Activated CD8-positive, alpha-beta T cell treated with anti-CD3 and anti-CD28 coated beads for 36 hours (primary cell): ENCODE results near the gene GCG. TPM values are rescaled to one million over a fixed set of nuclear protein-coding genes. Genes with fewer than 3 reads are reported as not detected.

Experiments used
- ATAC-seq: fragments of 200-7000 bp; cut with Tn5 transposase; one replicate; pipeline ENCODE4 v1.10.0; 2021; ENCODE audit warnings: mild to moderate bottlenecking, moderate library complexity
- CTCF ChIA-PET: fragments of 350-600 bp; sonication (Branson Sonifier 250); formaldehyde crosslinking; loops from one replicate; lab custom pipeline; 2021; ENCODE audit warnings: antibody characterized with exemption; lab: Charles Lee
- POLR2A ChIA-PET: fragments of 350-600 bp; sonication (Branson Sonifier 250); formaldehyde crosslinking; loops from one replicate; lab custom pipeline; 2021; ENCODE audit warnings: antibody characterized with exemption; lab: Charles Lee
- DNase-seq: peaks from one replicate; pipeline ENCODE4 v3.0.0-alpha.2; 2020
- H3K27ac Mint-ChIP-seq: one replicate; pipeline ENCODE4 v1.8.0; 2021; ENCODE audit warnings: mild to moderate bottlenecking, mixed read lengths
- H3K27me3 Mint-ChIP-seq: one replicate; pipeline ENCODE4 v1.8.0; 2021; ENCODE audit warnings: mixed read lengths
- H3K36me3 Mint-ChIP-seq: one replicate; pipeline ENCODE4 v1.8.0; 2021; ENCODE audit warnings: low read depth, mixed read lengths
- H3K4me1 Mint-ChIP-seq: one replicate; pipeline ENCODE4 v1.8.0; 2021; ENCODE audit warnings: low read depth, mixed read lengths
- H3K4me3 Mint-ChIP-seq: one replicate; pipeline ENCODE4 v1.8.0; 2021; ENCODE audit warnings: mild to moderate bottlenecking, moderate library complexity, mixed read lengths
- H3K9me3 Mint-ChIP-seq: one replicate; pipeline ENCODE4 v1.8.0; 2021; ENCODE audit warnings: mixed read lengths
- intact Hi-C: fragments of 100-400 bp; cut with micrococcal nuclease; formaldehyde crosslinking; loops from one replicate; pipeline ENCODE4 v1.10.0; 2022
- total RNA-seq, 2 experiments: library from RNA; stranded (reverse); gene quantifications; one replicate each; pipeline ENCODE4 v1.2.3, GENCODE V29; 2021
- TF ChIP-seq, protein P1 (sequence below): fragments of 200-600 bp; IDR thresholded peaks from one replicate; pipeline ENCODE4 v1.8.0; 2022; ENCODE audit warnings: antibody characterized with exemption, mild to moderate bottlenecking

Gene GCG
- total RNA-seq, 2 experiments from 2014 or later: not detected

DNA sequence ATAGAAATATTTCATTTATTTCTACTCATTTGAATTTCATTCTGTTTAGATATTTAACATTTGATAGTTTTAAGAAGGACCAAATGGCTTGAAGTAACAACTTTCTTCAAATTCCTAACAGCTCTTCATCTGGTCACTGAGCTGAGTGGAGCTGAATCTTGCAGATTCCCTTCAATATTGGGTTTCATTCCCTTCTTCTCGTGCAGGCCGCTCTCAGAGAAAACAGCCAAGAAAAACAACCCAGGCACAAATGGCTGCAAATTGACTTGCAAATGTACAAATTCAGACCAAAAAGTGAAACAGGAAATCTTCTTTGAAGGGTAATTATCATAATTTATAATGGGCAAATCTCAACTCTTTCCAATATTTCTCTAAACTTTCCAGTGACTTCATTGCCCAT is 30.3 kb upstream of the GCG start:
- DNase-seq (no peak), ATAC-seq (no peak)
- CTCF ChIA-PET: no interaction called here
- POLR2A ChIA-PET: no interaction called here
- intact Hi-C loops: no loop called here
- Mint-ChIP-seq H3K4me3 (no peak overlapping the region), H3K9me3 (no peaks in the 10 kb centered on the region), H3K36me3 (no peaks in the 10 kb centered on the region), H3K27me3 (peaks cover 10% of the 10 kb centered on the region), H3K27ac (no peak overlapping the region), H3K4me1 (peaks cover 4% of the 10 kb centered on the region)
- TF ChIP-seq, protein P1, sequence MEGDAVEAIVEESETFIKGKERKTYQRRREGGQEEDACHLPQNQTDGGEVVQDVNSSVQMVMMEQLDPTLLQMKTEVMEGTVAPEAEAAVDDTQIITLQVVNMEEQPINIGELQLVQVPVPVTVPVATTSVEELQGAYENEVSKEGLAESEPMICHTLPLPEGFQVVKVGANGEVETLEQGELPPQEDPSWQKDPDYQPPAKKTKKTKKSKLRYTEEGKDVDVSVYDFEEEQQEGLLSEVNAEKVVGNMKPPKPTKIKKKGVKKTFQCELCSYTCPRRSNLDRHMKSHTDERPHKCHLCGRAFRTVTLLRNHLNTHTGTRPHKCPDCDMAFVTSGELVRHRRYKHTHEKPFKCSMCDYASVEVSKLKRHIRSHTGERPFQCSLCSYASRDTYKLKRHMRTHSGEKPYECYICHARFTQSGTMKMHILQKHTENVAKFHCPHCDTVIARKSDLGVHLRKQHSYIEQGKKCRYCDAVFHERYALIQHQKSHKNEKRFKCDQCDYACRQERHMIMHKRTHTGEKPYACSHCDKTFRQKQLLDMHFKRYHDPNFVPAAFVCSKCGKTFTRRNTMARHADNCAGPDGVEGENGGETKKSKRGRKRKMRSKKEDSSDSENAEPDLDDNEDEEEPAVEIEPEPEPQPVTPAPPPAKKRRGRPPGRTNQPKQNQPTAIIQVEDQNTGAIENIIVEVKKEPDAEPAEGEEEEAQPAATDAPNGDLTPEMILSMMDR: no peak

DNA sequence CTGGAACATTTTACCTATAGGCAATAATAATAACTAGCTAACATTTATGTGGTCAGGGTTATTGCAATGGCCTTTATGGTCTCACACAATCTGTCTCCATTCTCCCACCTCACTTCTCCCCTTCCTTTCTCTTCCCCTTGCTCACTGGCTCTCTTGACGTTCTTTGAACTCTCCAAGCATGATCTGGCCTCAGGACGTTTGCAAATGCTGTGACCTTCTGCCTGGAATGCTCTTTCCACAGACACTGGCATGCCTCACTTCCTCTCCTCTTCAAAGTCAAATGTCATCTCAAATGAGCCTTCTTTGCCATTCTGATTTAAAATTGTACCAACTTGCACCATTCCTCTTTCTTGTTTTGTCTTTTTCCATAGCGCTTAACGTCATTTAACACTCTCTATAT is 25.3 kb upstream of the GCG start:
- intact Hi-C loops: no loop called here
- CTCF ChIA-PET: no interaction called here
- Mint-ChIP-seq H3K4me1 (no peaks in the 10 kb centered on the region), H3K4me3 (no peak overlapping the region), H3K36me3 (no peaks in the 10 kb centered on the region), H3K27ac (no peak overlapping the region), H3K9me3 (no peaks in the 10 kb centered on the region), H3K27me3 (peaks cover 21% of the 10 kb centered on the region)
- TF ChIP-seq, protein P1: no peak
- DNase-seq (no peak), ATAC-seq (no peak)
- POLR2A ChIA-PET: no interaction called here

DNA sequence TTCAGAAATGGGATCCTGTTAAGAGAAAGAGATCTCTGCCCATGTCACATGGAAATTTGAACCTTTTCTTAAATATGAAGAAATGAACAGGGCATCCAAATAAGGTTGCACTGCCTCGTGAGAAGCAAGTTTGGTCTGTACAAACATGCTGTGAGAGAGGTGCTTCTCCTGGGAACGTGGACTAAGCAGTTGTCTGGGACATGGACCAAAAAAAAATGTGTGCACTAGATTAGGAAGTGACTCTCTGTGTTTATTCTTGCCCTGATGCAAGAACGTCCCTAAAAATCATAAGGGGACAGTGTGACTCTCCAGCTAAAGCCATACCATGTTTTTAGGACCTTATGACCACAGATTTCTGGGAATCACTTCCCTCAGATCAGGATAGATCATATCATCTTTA is 23.7 kb upstream of the GCG start:
- TF ChIP-seq, protein P1: no peak
- peaks cover 20% of the 10 kb centered on the region for H3K27me3 Mint-ChIP-seq
- H3K9me3 Mint-ChIP-seq: no peaks in the 10 kb centered on the region
- POLR2A ChIA-PET: no interaction called here
- ATAC-seq: no peak
- no peaks in the 10 kb centered on the region for H3K4me1 Mint-ChIP-seq
- no peak overlapping the region for H3K4me3 Mint-ChIP-seq
- DNase-seq: no peak
- intact Hi-C loops: no loop called here
- no peak overlapping the region for H3K27ac Mint-ChIP-seq
- no peaks in the 10 kb centered on the region for H3K36me3 Mint-ChIP-seq
- CTCF ChIA-PET: interaction anchor here (1.6 kb wide), 1 partner anchor 10 kb away, joined by 3 read pairs; no protein-coding TSS in a partner anchor

DNA sequence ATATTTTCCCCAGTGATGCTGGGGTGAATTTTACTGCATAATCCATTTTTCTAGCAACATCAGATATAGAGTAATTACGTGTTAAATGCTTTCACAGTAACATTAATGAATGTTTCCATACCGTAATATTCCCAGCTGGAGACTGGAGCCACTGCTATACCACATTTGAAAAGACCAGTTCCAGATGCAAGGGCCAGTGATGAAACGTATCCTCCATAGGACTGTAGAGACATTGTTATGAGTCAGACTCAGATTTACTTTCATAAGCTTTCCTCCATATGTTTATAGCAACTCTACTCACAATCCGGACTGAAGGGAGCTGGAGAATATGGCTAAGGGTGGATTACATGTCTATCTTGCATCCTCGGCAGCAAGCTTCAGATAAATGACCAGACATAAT is 22.7 kb upstream of the GCG start:
- no peak for ATAC-seq
- no peaks in the 10 kb centered on the region for H3K4me1 Mint-ChIP-seq
- POLR2A ChIA-PET: no interaction called here
- no peaks in the 10 kb centered on the region for H3K36me3 Mint-ChIP-seq
- peaks cover 18% of the 10 kb centered on the region for H3K27me3 Mint-ChIP-seq
- CTCF ChIA-PET: no interaction called here
- TF ChIP-seq, protein P1: no peak
- DNase-seq: no peak
- H3K4me3 Mint-ChIP-seq: no peak overlapping the region
- intact Hi-C loops: no loop called here
- H3K27ac Mint-ChIP-seq: no peak overlapping the region
- H3K9me3 Mint-ChIP-seq: no peaks in the 10 kb centered on the region

DNA sequence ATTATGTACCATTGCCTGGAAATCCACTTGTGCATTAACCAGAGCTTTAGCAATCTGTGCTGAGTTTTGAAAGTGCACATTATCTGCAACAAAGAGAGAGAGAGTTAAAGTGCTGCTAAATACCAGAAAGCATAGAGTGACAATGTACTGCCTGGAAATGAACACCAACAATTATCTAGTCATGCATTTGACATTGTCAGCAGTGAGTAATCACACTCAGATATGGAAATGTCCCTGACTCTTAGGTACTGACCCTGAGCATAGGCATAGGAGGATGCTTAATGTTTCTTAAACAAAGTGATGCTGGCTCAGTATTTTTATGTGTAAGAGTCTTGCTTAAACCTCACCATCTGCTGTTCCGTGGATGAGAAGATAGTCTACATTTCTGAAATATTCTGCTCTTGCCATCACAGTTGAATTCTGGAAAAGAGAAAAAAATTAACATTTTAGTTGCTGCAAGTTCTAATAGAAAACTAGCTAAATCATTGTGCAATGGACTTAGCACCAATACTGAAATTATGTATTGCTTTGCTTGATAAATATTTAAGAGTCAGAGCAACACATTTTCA is 20.8 kb upstream of the GCG start:
- Mint-ChIP-seq H3K9me3 (no peaks in the 10 kb centered on the region), H3K27me3 (peaks cover 23% of the 10 kb centered on the region), H3K27ac (no peak overlapping the region), H3K4me1 (no peaks in the 10 kb centered on the region), H3K36me3 (no peaks in the 10 kb centered on the region), H3K4me3 (no peak overlapping the region)
- POLR2A ChIA-PET: interaction anchor here (0.6 kb wide), 1 partner anchor 181 kb away, joined by 3 read pairs; no protein-coding TSS in a partner anchor
- DNase-seq: no peak
- CTCF ChIA-PET: interaction anchor here (1.2 to 3.0 kb wide), 3 partner anchors 19 to 128 kb away, joined by 4 to 9 read pairs (median 4); no protein-coding TSS in a partner anchor
- ATAC-seq: no peak
- TF ChIP-seq, protein P1: no peak
- intact Hi-C loops: no loop called here
